ENCODE measurements around the gene NFAM1. TPM values are rescaled to one million over a fixed set of nuclear protein-coding genes. Genes with fewer than 3 reads are reported as not detected.

NFAM1 gene
- polyA plus RNA-seq, 1 donor: 0.81 TPM

- DNase-seq: no peak
Measured at GRCh38 chr22:42334875-42335512, 97.2 kb downstream of the NFAM1 start.

- no peak for DNase-seq
Measured at GRCh38 chr22:42333544-42333943, 98.7 kb downstream of the NFAM1 start.

- no peak for DNase-seq
Measured at GRCh38 chr22:42332089-42332488, 100.1 kb downstream of the NFAM1 start.

GRCh38 chr22:42331014-42331413, 101.2 kb downstream of the NFAM1 start:
- no peak for DNase-seq

Other genes starting within 250 kb of the NFAM1 start
- gene TCF20, start 161.8 kb downstream of the NFAM1 start, polyA plus RNA-seq (ENCODE audit: insufficient read length): 29.7 TPM
- gene RRP7A, start 87.4 kb upstream of the NFAM1 start, polyA plus RNA-seq (ENCODE audit: insufficient read length): 28.8 TPM
- 8.2 TPM for gene SERHL2, start 121.6 kb upstream of the NFAM1 start, polyA plus RNA-seq (ENCODE audit: insufficient read length)
- 117 TPM for gene POLDIP3, start 182.5 kb upstream of the NFAM1 start, polyA plus RNA-seq (ENCODE audit: insufficient read length)
- not detected for gene ATP5MGL, start 208.2 kb upstream of the NFAM1 start, polyA plus RNA-seq (ENCODE audit: insufficient read length)
- gene CYB5R3, start 217.0 kb upstream of the NFAM1 start, polyA plus RNA-seq (ENCODE audit: insufficient read length): 126 TPM